Pancreas (tissue), 10 donors: Measurements from ENCODE around the gene OR52A5. TPM values are rescaled to one million over a fixed set of nuclear protein-coding genes. Genes with fewer than 3 reads are reported as not detected.

Source experiments
- ATAC-seq, 4 donors: fragments of 200-7000 bp; cut with Tn5 transposase; one replicate each; pipeline versions ENCODE4 v1.8.0 to v1.9.1; 2020; ENCODE audit warnings: mild to moderate bottlenecking in 4 of 4, moderate library complexity in 4 of 4
- DNase-seq, 6 donors: peaks; one replicate each; pipeline ENCODE4 v3.0.0-alpha.2; 2020
- FAIRE-seq: peaks from 2 replicates; lab custom pipeline; 2012; peaks lifted over from hg19 to GRCh38; lab: Jason Lieb, UNC
- H3K27ac ChIP-seq, 4 donors: fragments of 200-600 bp; sonication (generic); 1 replicate in 3 of 4; 2 replicates in 1 of 4; pipeline versions ENCODE4 v1.5.0 to v1.8.0; 2020
- H3K27me3 ChIP-seq, 4 donors: fragments of 200-600 bp; one replicate each; pipeline ENCODE4 v1.8.0; 2021
- H3K36me3 ChIP-seq, 3 donors: fragments of 200-600 bp; sonication (generic) in 1 of 3; one replicate each; pipeline versions ENCODE4 v1.5.0 to v1.8.0; 2020 to 2021
- H3K4me1 ChIP-seq, 3 donors: fragments of 200-600 bp; one replicate each; pipeline ENCODE4 v1.8.0; 2021
- H3K4me3 ChIP-seq, 4 donors: fragments of 200-600 bp; sonication (generic) in 2 of 4; one replicate each; pipeline versions ENCODE4 v1.5.0 to v1.8.0; 2020 to 2021
- H3K9me3 ChIP-seq, 4 donors: fragments of 200-600 bp; one replicate each; pipeline ENCODE4 v1.8.0; 2021
- WGBS, 2 donors: extraction: QIAGEN DNeasy Blood & Tissue Kit; methylation state at CpG; one replicate each; pipeline ENCODE4 v1.1.7; 2013; 5-methylcytosine and 5-hydroxymethylcytosine counted together
- intact Hi-C, 3 donors: fragments of 100-400 bp; cut with DNase I; formaldehyde crosslinking; loops; one replicate each; pipeline versions ENCODE4 v1.11.1 to v1.14.2; 2022
- polyA plus RNA-seq, 2 donors: library from polyadenylated mRNA; stranded (reverse); fragments of 200-250 nt; gene quantifications; one replicate each; pipeline ENCODE4 v1.2.3, GENCODE V29; 2013
- total RNA-seq, 6 donors: library from RNA; stranded (reverse); fragmentation: NEBNext Ultra II Directional in 4 of 6; extraction: Animal tissue kit (Norgen Biotek cat#: 25700) in 4 of 6; gene quantifications; one replicate each; pipeline versions ENCODE4 v1.2.1 to v1.2.4, GENCODE V29; 2021 to 2023
- TF ChIP-seq, protein P1 (sequence below), 4 donors: fragments of 200-600 bp; sonication (generic) in 3 of 4; IDR thresholded peaks; one replicate each; pipeline versions ENCODE4 v1.5.0 to v1.8.0; 2021; ENCODE audit warnings: antibody characterized with exemption in 4 of 4
- donor health status: healthy with polysubstance abuse.
- donor health status: DM: no; HTN: no; CAD: no; lungs with moderate emphysema.
- donor health status: DM: no; HTN: no; CAD: no.
- donor health status: control.
- donor health status: control.
- donor health status: Bipolar disorder and iron deficiency.
- donor health status: DM: yes; HTN: yes; CAD: no.
- donor health status: DM: no; HTN: no; CAD: no.
- donor health status: DM: no; HTN: no; CAD: no.
- donor health status: DM: yes; HTN: yes; CAD: no.

The OR52A5 gene
- total and polyA plus RNA-seq, 8 donors = not detected

- DNase-seq (no peak), FAIRE-seq (no peak), ATAC-seq (no peak)
- Histone ChIP-seq H3K9me3 (no peaks in the 10 kb centered on the region), H3K36me3 (no peaks in the 10 kb centered on the region), H3K27me3 (no peaks in the 10 kb centered on the region), H3K27ac (no peak overlapping the region), H3K4me1 (no peaks in the 10 kb centered on the region), H3K4me3 (no peak overlapping the region)
- 40 to 42% methylated on average over 1 of the region's 1 CpG for WGBS, 2 donors
- intact Hi-C loops = no loop called here
- TF ChIP-seq, protein P1, sequence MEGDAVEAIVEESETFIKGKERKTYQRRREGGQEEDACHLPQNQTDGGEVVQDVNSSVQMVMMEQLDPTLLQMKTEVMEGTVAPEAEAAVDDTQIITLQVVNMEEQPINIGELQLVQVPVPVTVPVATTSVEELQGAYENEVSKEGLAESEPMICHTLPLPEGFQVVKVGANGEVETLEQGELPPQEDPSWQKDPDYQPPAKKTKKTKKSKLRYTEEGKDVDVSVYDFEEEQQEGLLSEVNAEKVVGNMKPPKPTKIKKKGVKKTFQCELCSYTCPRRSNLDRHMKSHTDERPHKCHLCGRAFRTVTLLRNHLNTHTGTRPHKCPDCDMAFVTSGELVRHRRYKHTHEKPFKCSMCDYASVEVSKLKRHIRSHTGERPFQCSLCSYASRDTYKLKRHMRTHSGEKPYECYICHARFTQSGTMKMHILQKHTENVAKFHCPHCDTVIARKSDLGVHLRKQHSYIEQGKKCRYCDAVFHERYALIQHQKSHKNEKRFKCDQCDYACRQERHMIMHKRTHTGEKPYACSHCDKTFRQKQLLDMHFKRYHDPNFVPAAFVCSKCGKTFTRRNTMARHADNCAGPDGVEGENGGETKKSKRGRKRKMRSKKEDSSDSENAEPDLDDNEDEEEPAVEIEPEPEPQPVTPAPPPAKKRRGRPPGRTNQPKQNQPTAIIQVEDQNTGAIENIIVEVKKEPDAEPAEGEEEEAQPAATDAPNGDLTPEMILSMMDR (IDR thresholded peaks at IDR 0.05) = no peak
Observed at GRCh38 chr11:5137014-5137413, 1.1 kb downstream of the OR52A5 start.

DNA sequence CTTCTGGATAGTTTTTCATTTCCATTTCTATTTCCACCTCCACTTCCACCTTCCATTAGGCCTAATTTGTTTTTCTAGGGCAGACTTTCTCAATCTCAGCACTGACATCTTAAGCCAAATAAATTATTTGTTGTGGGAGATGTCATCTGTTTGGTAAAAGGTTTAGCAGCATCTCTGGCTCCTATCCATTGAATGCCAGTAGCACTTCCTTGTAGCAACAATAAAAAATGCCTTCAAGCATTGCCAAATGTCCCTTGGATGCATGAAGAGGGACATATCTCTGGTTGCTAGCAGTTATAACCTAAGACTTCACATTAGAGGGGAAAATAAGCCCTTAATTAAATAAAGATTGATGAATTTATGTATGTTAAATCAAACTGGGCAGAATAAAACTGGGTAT is 1.9 kb downstream of the OR52A5 start:
- no peaks in the 10 kb centered on the region for H3K4me1 ChIP-seq
- H3K27ac ChIP-seq = no peak overlapping the region
- H3K36me3 ChIP-seq = no peaks in the 10 kb centered on the region
- intact Hi-C loops = no loop called here
- no peak for ATAC-seq
- FAIRE-seq = no peak
- H3K27me3 ChIP-seq = no peaks in the 10 kb centered on the region
- TF ChIP-seq, protein P1 (IDR thresholded peaks at IDR 0.05) = no peak
- H3K4me3 ChIP-seq = no peak overlapping the region
- DNase-seq = no peak
- no peaks in the 10 kb centered on the region for H3K9me3 ChIP-seq

DNA sequence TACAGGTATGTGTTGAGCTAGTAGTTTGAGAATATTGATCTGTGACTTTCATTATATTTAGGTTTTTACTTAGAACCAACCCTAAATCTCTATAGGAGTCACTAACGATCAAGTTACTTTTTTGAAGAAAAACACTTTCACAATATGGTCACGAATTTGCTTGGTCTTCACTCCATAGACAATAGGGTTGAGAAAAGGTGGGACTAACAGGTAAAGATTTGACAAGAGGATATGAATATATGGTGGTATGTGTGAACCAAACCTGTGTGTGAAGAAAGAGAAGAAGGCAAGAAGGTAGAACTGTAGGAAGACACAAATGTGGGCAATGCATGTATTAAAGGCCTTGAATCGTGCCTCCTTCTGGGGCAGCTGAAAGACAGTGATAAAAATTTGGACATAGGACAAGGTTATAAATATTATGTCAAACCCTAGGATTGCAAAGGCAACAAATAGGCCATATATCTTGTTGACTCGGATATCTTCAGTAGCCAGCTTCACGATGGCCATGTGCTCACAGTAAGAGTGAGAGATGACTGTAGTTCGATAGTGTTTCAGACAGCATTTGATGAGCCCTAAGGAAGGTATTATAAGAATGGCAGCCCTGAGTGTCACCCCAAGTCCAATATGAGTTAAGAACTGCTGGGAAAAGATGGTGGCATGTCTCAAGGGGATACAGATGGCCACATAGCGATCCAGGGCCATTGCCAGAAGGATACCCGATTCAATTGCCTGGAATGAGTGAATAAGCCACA is 6.4 kb downstream of the OR52A5 start:
- 77 to 85% methylated on average over 8 of the region's 8 CpGs for WGBS, 2 donors
- intact Hi-C loops = no loop called here
- H3K36me3 ChIP-seq = no peaks in the 10 kb centered on the region
- no peak for ATAC-seq
- no peak overlapping the region for H3K27ac ChIP-seq
- no peak overlapping the region for H3K4me3 ChIP-seq
- H3K27me3 ChIP-seq = no peaks in the 10 kb centered on the region
- no peak for FAIRE-seq
- H3K4me1 ChIP-seq = no peaks in the 10 kb centered on the region
- no peak for DNase-seq
- no peaks in the 10 kb centered on the region for H3K9me3 ChIP-seq
- TF ChIP-seq, protein P1 (IDR thresholded peaks at IDR 0.05) = no peak

- DNase-seq (no peak), ATAC-seq (no peak), FAIRE-seq (no peak)
- Histone ChIP-seq H3K27me3 (no peaks in the 10 kb centered on the region), H3K27ac (no peak overlapping the region), H3K4me3 (no peak overlapping the region), H3K36me3 (no peaks in the 10 kb centered on the region), H3K9me3 (no peaks in the 10 kb centered on the region), H3K4me1 (no peaks in the 10 kb centered on the region)
- TF ChIP-seq, protein P1 (IDR thresholded peaks at IDR 0.05) = no peak
- 38 to 56% methylated on average over 2 of the region's 2 CpGs for WGBS, 2 donors
- intact Hi-C loops = loop anchor here in 1 of 3 donors (10.0 kb wide), 1 partner anchor 675 kb away; the partner anchor contains the start of gene OR52N2
Observed at GRCh38 chr11:5129457-5129877, 8.7 kb downstream of the OR52A5 start.
